Calu3 (cell line): ENCODE data around the gene SLC2A1. TPM values are rescaled to one million over a fixed set of nuclear protein-coding genes. Genes with fewer than 3 reads are reported as not detected.
"Not testable (repeated sequence)": the region's sequence is repeated elsewhere in the genome, so short reads cannot be mapped to it uniquely, and the experiment has no call there.

ENCODE experiments used
- BruUV-seq: library from RNA; stranded (reverse); fragments of 400-500 nt; replicated peaks from 2 replicates; lab custom pipeline; 2021; lab: Mats Ljungman, UMichigan
- CTCF ChIA-PET: fragments of 300-600 bp; sonication (Branson Sonifier 250); formaldehyde crosslinking; loops from one replicate; lab custom pipeline; 2022; ENCODE audit warnings: antibody characterized with exemption; lab: Charles Lee
- DNase-seq: peaks from one replicate; pipeline ENCODE4 v3.0.0; 2022
- H3K27ac Mint-ChIP-seq: one replicate; pipeline ENCODE4 v1.8.0; 2022; ENCODE audit warnings: mixed read lengths; ENCODE audit not compliant: unreplicated experiment
- H3K27me3 Mint-ChIP-seq: one replicate; pipeline ENCODE4 v1.8.0; 2022; ENCODE audit warnings: mixed read lengths; ENCODE audit not compliant: unreplicated experiment
- H3K36me3 Mint-ChIP-seq: one replicate; pipeline ENCODE4 v1.8.0; 2022; ENCODE audit warnings: mild to moderate bottlenecking, moderate library complexity, mixed read lengths; ENCODE audit not compliant: insufficient read depth, unreplicated experiment
- H3K4me1 Mint-ChIP-seq: one replicate; pipeline ENCODE4 v1.8.0; 2022; ENCODE audit warnings: mild to moderate bottlenecking, low read depth, mixed read lengths; ENCODE audit not compliant: unreplicated experiment
- H3K4me3 Mint-ChIP-seq: one replicate; pipeline ENCODE4 v1.8.0; 2022; ENCODE audit warnings: mild to moderate bottlenecking, low read depth, moderate library complexity, mixed read lengths; ENCODE audit not compliant: unreplicated experiment
- H3K9me3 Mint-ChIP-seq: one replicate; pipeline ENCODE4 v1.8.0; 2022; ENCODE audit warnings: low read depth, mixed read lengths; ENCODE audit not compliant: unreplicated experiment
- CTCF ChIP-seq: fragments of 200-600 bp; IDR thresholded peaks from one replicate; pipeline ENCODE4 v1.8.0; 2022; ENCODE audit warnings: antibody characterized with exemption; ENCODE audit not compliant: unreplicated experiment
- intact Hi-C: fragments of 100-400 bp; cut with micrococcal nuclease; formaldehyde crosslinking; loops from one replicate; pipeline ENCODE4 v1.10.0; 2022; ENCODE audit not compliant: unreplicated experiment
- total RNA-seq: library from RNA; stranded (reverse); gene quantifications from 2 replicates; pipeline ENCODE4 v1.2.3, GENCODE V29; 2022

The SLC2A1 gene
- total RNA-seq, 1 experiment from 2014 or later, result 183 TPM

GRCh38 chr1:42922687-42923366, 35.8 kb downstream of the SLC2A1 start:
- intact Hi-C loops, result loop anchor here (5.0 kb wide), 1 partner anchor 34 kb away; the partner anchor contains the start of gene SLC2A1
- H3K27ac Mint-ChIP-seq, result peak overlapping the region; percentile 86
- BruUV-seq, result no TSS peak

GRCh38 chr1:42921769-42922168, 36.9 kb downstream of the SLC2A1 start:
- BruUV-seq, result no TSS peak
- H3K27ac Mint-ChIP-seq, result no peak overlapping the region
- no peak for DNase-seq
- peaks cover 29% of the 10 kb centered on the region for H3K4me1 Mint-ChIP-seq
- H3K4me3 Mint-ChIP-seq, result no peak overlapping the region
- TF ChIP-seq CTCF, result no peak
- H3K27me3 Mint-ChIP-seq, result no peaks in the 10 kb centered on the region
- CTCF ChIA-PET, result interaction anchor here (0.7 to 2.8 kb wide), 6 partner anchors 8 to 152 kb away, joined by 3 to 20 read pairs (median 6); no protein-coding TSS in a partner anchor
- H3K36me3 Mint-ChIP-seq, result peaks cover 39% of the 10 kb centered on the region
- intact Hi-C loops, result loop anchor here (5.0 kb wide), 1 partner anchor 36 kb away; the partner anchor contains the start of gene SLC2A1
- no peaks in the 10 kb centered on the region for H3K9me3 Mint-ChIP-seq

More at GRCh38 chr1:42922687-42923366, 35.8 kb downstream of the SLC2A1 start:
- Mint-ChIP-seq H3K4me3 (peak overlapping the region; percentile 61), H3K4me1 (peaks cover 29% of the 10 kb centered on the region), H3K27me3 (no peaks in the 10 kb centered on the region), H3K9me3 (no peaks in the 10 kb centered on the region), H3K36me3 (peaks cover 50% of the 10 kb centered on the region)
- CTCF ChIA-PET, result interaction anchor here (0.5 to 2.8 kb wide), 11 partner anchors 9 to 152 kb away, joined by 3 to 56 read pairs (median 6); partner anchors contain the start of gene ZNF691
- peak; percentile 70 for DNase-seq
- TF ChIP-seq CTCF, result peak; percentile 74

GRCh38 chr1:42919651-42920050, 39.0 kb downstream of the SLC2A1 start:
- not testable (repeated sequence) for H3K4me3 Mint-ChIP-seq, DNase-seq, BruUV-seq, H3K27ac Mint-ChIP-seq, H3K27me3 Mint-ChIP-seq, H3K9me3 Mint-ChIP-seq
- Mint-ChIP-seq H3K36me3 (peaks cover 19% of the 10 kb centered on the region), H3K4me1 (peaks cover 21% of the 10 kb centered on the region)
- intact Hi-C loops, result loop anchor here (5.0 kb wide), 1 partner anchor 38 kb away; the partner anchor contains the start of gene SLC2A1
- CTCF ChIA-PET, result interaction anchor here (0.7 to 0.8 kb wide), 2 partner anchors 59 to 154 kb away, joined by 3 to 4 read pairs; no protein-coding TSS in a partner anchor

GRCh38 chr1:42917241-42917495, 41.5 kb downstream of the SLC2A1 start:
- TF ChIP-seq CTCF, result no peak
- DNase-seq, result no peak
- Mint-ChIP-seq H3K27ac (no peak overlapping the region), H3K36me3 (no peaks in the 10 kb centered on the region), H3K4me1 (peaks cover 13% of the 10 kb centered on the region), H3K27me3 (no peaks in the 10 kb centered on the region), H3K4me3 (no peak overlapping the region), H3K9me3 (no peaks in the 10 kb centered on the region)
- no TSS peak for BruUV-seq
- intact Hi-C loops, result no loop called here
- CTCF ChIA-PET, result interaction anchor here (1.6 kb wide), 1 partner anchor 156 kb away, joined by 9 read pairs; no protein-coding TSS in a partner anchor

- no TSS peak for BruUV-seq
- H3K27me3 Mint-ChIP-seq, result no peaks in the 10 kb centered on the region
- no peaks in the 10 kb centered on the region for H3K36me3 Mint-ChIP-seq
- H3K27ac Mint-ChIP-seq, result no peak overlapping the region
- no peak overlapping the region for H3K4me3 Mint-ChIP-seq
- H3K4me1 Mint-ChIP-seq, result peaks cover 13% of the 10 kb centered on the region
- no peak for TF ChIP-seq CTCF
- DNase-seq, result no peak
- CTCF ChIA-PET, result interaction anchor here (1.1 to 6.0 kb wide), 3 partner anchors 7 to 158 kb away, joined by 3 to 224 read pairs (median 20); no protein-coding TSS in a partner anchor
- intact Hi-C loops, result no loop called here
- H3K9me3 Mint-ChIP-seq, result no peaks in the 10 kb centered on the region
These were observed 43.2 kb downstream of the SLC2A1 start for GRCh38 chr1:42915456-42915855.
